Retina (tissue), 1 donor: ENCODE measurements around the gene TBX5.

ENCODE experiments used
- DNase-seq: peaks from one replicate; pipeline ENCODE4 v3.0.0-alpha.2; 2016

The TBX5 gene

GRCh38 chr12:114318984-114319383 lies 87.0 kb downstream of the TBX5 start:
- no peak for DNase-seq

- DNase-seq, result no peak
Observed at GRCh38 chr12:114316076-114316475, 89.9 kb downstream of the TBX5 start.

GRCh38 chr12:114314974-114315720 lies 90.8 kb downstream of the TBX5 start:
- no peak for DNase-seq

GRCh38 chr12:114314403-114314802 lies 91.5 kb downstream of the TBX5 start:
- no peak for DNase-seq

- DNase-seq, result no peak
Observed at GRCh38 chr12:114313910-114314309, 92.0 kb downstream of the TBX5 start.

GRCh38 chr12:114311974-114312373 lies 94.0 kb downstream of the TBX5 start:
- DNase-seq, result no peak

- no peak for DNase-seq
Observed at GRCh38 chr12:114306646-114307045, 99.3 kb downstream of the TBX5 start.

- DNase-seq, result no peak
Observed at GRCh38 chr12:114305446-114305845, 100.5 kb downstream of the TBX5 start.
